HUDEP-2 (cell line): ENCODE results near the gene MVD.
"Not testable (repeated sequence)": the region's sequence is repeated elsewhere in the genome, so short reads cannot be mapped to it uniquely, and the experiment has no call there.

Source experiments
- DNase-seq, 76 experiments: peaks; one replicate each; lab custom pipeline; 2025; ENCODE audit not compliant: unreplicated experiment in 76 of 76; lab: John Stamatoyannopoulos, UW

The MVD gene

DNA sequence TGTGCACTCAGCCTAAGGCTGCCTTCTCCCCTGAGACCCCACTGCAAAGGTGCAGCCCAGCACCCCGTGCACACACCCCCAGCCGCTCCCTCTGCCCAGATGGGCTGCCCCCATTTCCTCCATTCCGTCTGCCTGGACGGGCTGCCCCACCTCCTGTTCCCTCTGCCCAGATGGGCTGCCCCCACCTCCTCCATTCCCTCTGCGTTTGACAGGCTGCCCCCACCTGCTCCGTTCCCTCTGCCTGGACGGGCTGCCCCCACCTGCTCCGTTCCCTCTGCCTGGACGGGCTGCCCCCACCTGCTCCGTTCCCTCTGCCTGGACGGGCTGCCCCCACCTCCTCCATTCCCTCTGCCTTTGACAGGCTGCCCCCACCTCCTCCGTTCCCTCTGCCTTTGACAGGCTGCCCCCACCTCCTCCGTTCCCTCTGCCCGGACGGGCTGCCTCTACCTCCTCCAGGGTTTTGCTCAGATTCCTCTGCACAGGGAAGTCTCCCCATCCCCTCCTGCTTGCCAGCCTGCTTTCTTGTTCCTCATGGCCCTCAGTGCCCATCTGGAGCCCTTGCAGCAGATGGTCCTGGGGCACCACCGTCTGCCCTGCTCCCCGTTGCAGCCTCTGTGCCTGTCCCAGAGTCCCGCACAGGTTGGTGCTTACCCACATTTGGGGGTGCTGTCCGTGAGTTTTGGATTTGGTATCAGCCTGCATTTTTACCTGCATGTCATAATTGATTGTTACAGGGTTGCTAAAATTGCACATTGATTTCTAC lies 47.9 kb downstream of the MVD start:
- no peak for DNase-seq

GRCh38 chr16:88613911-88614817 lies 48.7 kb downstream of the MVD start:
- DNase-seq, result no peak

- no peak for DNase-seq
These were observed 49.6 kb downstream of the MVD start for GRCh38 chr16:88613293-88613692.

GRCh38 chr16:88610909-88611812 lies 51.7 kb downstream of the MVD start:
- no peak for DNase-seq

DNA sequence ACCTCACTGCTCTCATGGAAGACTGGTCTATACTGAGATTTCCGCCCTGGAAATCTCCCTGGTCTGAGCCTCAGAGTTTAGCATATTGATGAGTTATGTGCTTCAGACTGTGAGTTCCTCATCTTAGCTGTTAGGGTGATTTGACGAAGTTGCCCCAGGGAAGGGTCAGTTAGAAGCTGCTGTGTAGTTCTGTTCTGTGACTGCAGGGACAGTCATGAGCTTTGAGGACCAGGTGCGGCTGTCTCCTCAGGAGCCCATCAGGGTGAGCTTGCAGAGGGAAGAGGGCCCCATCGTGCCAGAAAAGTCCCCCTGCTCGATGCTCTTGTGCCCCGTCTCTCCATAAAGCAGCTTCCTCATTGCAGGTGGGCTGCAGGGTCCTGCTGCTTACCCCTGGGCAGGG lies 52.8 kb downstream of the MVD start:
- DNase-seq, result no peak

DNA sequence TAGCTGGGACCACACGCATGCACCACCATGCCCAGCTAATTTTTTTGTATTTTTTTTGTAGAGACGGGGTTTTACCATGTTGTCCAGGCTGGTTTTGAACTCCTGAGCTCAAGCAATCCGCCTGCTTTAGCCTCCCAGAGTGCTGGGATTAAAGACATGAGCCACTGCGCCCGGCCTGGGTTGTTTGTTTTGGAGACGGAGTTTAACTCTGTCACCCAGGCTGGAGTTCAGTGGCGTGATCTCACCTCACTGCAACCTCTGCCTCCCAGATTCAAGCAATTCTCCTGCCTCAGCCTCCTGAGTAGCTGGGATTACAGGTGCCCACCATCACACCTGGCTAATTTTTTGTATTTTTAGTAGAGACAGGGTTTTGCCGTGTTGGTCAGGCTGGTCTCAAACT lies 53.5 kb downstream of the MVD start:
- not testable (repeated sequence) for DNase-seq

DNA sequence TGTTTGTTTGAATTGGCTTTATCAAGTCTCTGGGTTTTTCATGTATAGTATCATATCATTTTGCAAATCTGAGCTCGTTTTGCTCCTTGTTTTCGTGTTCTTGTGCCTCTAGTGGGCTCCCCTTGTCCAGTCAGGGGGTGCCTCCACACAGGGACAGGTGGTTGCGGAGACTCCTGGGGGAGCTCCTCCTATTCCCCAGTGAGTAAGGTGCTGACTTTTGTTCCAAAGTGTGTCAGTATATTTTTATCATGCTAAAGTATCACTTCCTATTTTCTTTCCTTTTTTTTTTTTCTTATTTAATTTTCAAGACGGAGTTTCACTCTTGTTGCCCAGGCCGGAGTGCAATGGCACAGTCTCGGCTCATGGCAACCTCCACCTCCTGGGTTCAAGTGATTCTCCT lies 54.8 kb downstream of the MVD start:
- DNase-seq, result no peak

DNA sequence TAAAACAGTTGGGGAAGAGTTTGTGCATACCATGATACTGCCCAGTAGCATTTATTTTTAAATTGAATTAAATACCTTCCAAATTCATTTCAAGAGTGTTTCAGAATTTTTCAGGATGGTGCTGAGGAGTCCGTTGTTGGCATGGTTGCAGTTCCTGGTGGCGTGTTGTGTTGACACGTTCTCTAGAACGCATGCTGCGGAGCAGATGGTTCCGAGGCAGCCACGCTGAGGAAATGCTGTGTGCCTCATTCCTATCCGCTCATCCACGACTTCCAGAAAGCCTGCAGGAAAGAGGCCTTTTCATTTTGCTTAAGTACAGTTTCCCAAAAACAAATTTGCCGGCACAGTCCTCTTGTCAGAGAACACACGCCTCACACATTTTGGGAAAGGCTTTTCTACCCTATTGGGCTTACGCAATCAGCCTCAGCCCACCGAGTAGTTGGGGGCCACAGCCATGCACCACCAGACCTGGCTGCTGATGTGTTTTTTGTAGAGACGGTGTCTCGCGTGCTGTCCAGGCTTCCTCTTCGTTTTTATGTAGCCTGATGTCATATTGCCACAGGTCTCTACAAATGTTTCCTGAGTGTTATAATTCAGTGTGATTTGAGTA lies 56.6 kb downstream of the MVD start:
- no peak for DNase-seq

DNA sequence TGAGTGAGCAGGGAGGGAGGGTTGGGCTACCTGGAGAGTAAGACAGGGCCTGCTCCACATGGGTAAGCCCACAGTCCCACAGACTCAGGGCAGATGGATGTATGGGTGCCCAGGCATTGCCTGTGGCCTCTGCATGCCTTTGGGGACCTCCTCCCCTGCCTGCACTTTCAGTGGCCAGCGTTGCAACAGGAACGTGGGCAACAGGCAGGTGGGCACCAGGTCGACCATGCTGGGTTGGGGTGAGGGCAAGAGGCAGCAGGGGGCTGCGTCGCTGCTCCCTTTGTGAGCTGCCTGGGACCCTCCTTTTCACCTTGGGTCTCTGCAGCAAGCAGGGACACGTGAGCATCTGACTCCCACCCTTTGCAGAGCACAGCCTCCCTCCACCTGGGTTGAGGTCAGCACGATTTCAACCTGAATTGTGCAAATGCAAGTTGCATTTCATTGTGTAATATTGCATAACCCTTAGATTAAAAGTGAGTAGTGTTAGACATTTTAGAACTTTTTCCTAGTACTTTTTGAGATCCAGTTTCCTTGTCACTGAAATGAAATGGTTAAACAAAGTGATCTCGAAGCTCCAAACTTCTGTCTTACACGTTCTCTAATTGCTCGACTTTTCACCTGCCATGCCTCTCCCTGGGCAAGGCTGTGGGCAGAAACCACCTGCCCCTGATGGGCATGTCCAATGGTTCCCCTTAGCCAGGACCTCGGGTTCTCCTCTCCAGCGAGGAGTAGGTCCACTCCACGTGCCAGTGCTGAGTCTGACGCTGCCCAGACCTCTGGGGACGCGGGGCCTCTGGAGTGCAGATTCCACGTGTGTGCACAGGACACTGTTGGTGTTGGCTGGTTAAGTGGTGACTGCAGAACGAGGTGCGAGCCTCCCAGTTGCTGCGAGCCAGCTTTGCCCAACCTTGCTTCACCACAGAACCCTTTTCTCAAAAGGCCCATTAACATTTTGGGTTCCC lies 57.4 kb downstream of the MVD start:
- DNase-seq, result no peak

DNA sequence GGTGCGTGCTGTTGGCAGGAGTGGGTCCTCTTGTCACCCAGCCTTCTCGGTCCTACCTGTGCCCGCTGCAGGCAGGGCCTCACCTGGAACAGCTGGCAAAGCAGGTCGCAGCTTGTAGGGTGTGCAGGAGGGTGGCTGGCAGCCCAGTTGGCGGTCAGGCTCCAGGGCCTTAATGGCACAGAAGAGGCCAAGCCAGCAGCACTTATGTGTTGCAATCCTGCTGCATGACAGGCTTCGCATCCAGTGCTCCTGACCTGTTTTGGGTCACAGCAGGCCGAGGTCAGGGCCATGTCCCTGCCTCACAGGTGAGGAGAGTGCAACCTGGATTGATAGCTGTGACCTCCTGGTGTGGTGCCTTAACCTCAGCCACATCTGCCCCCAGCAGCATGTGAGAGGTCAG lies 60.8 kb downstream of the MVD start:
- DNase-seq, result no peak
